Sigmoid colon (tissue), 4 donors: Measurements from ENCODE around the gene ARHGEF17.

Source experiments
- EP300 ChIP-seq, 4 donors: sonication (generic); formaldehyde crosslinking; IDR thresholded peaks; one replicate each; pipeline ENCODE4 v1.6.1; 2017; ENCODE audit warnings: antibody characterized with exemption in 4 of 4
- POLR2A ChIP-seq, 2 donors: fragments of 450-650 bp; IDR thresholded peaks; one replicate each; pipeline ENCODE4 v1.6.1; 2016; ENCODE audit warnings: antibody characterized with exemption in 2 of 2, mild to moderate bottlenecking in 2 of 2, moderate library complexity in 2 of 2

DNA sequence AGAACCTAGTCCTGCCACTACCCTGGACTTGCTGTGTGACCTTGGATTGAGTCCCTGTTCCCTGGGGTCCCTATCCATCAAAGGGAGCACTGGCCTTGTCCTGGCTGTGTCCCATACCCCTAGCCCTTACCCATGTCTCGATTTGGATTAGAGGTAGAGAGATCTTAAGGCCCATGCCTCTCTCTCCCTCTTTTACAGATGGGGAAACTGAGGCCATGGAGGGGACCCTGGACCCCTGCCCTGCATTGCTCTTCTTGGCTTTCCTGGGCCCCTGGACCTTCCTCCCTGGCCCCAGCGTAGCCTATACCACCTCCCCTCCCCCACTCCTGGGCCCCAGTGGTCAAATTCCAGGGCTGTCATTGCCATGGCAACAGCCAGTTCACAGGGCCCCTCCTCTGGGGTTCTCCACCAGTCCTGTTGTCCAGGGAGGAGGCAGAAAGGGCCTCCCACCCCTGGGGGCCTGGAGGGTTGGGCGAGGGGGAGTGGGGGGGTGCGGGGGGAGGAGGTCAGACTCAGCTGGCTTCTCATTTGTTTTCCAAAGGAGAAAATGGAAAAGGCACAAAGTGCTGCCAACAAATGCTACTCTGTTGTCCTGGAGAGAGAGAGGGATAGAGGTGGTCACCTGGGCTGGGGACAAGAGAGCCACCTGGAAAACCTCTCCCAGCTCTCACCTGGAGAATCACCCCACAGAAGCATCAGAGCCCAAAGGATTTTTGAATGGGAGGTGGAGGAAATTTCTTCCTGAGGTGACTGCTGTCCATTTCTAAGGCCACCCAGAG lies 23.3 kb downstream of the ARHGEF17 start:
- no peak for TF ChIP-seq POLR2A (IDR thresholded peaks at IDR 0.05)
- no peak for TF ChIP-seq EP300 (IDR thresholded peaks at IDR 0.05)
